Measurements from ENCODE around the gene STN1. TPM values are rescaled to one million over a fixed set of nuclear protein-coding genes. Genes with fewer than 3 reads are reported as not detected.

The STN1 gene
- total and polyA plus RNA-seq, 7 donors: 15.3 to 22.7 (median 18.3) TPM

- intact Hi-C loops (cut with DNase I): no loop called here
- Histone ChIP-seq H3K9me3 (no peaks in the 10 kb centered on the region), H3K36me3 (ENCODE audit: insufficient read depth in 1 of 2, low read depth in 1 of 2) (no peaks in the 10 kb centered on the region), H3K4me3 (no peak overlapping the region), H3K27ac (no peak overlapping the region), H3K4me1 (no peaks in the 10 kb centered on the region), H3K27me3 (ENCODE audit: insufficient read depth in 3 of 3, low read length in 2 of 3) (no peaks in the 10 kb centered on the region)
- ATAC-seq (no peak), DNase-seq (no peak)
- 45 to 61% (median 53%) methylated on average over 6 of the region's 6 CpGs for WGBS, 3 donors
- TF ChIP-seq CTCF (IDR thresholded peaks at IDR 0.05): no peak
Measured at GRCh38 chr10:103936022-103936421, 18.0 kb upstream of the STN1 start.

DNA sequence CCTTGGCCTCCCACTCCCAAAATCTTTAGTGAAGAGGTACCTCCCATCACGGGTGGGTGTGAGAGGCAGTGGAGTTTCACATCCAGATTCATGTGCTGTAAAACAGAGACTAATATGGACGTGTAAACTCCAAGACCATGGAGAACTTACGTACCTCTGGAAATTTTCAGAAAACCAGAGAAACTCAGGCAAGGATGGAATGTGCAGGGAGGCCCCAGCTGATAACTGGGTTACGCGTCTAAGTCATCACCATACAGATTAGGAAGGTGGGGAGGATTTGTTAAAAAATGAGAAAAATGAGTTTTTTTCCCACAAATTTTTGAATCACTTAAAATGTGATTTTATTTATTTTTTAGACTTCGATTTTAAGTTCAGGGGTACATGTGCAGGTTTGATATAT, 16.3 kb upstream of the STN1 start:
- no peak for TF ChIP-seq CTCF (IDR thresholded peaks at IDR 0.05)
- H3K27ac ChIP-seq: no peak overlapping the region
- H3K4me1 ChIP-seq: no peaks in the 10 kb centered on the region
- no peak overlapping the region for H3K4me3 ChIP-seq
- H3K36me3 ChIP-seq (ENCODE audit: insufficient read depth in 1 of 2, low read depth in 1 of 2): no peaks in the 10 kb centered on the region
- DNase-seq (no peak), ATAC-seq (no peak)
- H3K27me3 ChIP-seq (ENCODE audit: insufficient read depth in 3 of 3, low read length in 2 of 3): no peaks in the 10 kb centered on the region
- intact Hi-C loops (cut with DNase I): no loop called here
- WGBS, 3 donors: 79 to 92% (median 92%) methylated on average over 6 of the region's 6 CpGs
- H3K9me3 ChIP-seq: no peaks in the 10 kb centered on the region

DNA sequence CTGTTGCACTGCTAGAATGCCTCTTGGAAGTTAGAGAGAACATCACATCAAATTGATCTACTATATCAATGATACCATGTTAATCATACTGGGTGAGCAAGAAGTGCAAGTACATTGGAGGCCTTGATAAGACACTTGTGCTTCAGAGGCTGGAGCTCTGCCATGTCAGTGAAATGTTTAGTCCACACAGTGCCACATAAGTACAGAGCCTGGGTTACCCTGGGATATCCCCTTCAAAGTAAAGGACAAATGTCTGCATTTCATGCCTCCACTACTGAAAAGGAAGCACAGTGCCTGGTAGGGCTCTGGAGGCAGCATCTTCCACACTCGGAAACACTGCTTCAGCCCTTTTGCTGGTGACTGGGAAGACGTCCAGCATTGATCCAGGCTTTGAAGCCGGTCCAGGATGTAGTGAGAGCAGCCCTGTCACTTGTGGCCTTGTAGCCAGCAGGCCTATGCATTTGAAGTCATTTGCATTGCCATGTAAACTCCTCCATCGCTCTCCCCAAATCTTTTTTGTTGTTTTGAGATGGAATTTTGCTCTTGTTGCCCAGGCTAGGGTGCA, 15.7 kb upstream of the STN1 start:
- 42 to 47% (median 46%) methylated on average over 4 of the region's 4 CpGs for WGBS, 3 donors
- no peaks in the 10 kb centered on the region for H3K36me3 ChIP-seq (ENCODE audit: insufficient read depth in 1 of 2, low read depth in 1 of 2)
- H3K4me1 ChIP-seq: no peaks in the 10 kb centered on the region
- no peak overlapping the region for H3K4me3 ChIP-seq
- no peaks in the 10 kb centered on the region for H3K27me3 ChIP-seq (ENCODE audit: insufficient read depth in 3 of 3, low read length in 2 of 3)
- no peak overlapping the region for H3K27ac ChIP-seq
- no peaks in the 10 kb centered on the region for H3K9me3 ChIP-seq
- intact Hi-C loops (cut with DNase I): no loop called here
- TF ChIP-seq CTCF (IDR thresholded peaks at IDR 0.05): no peak
- ATAC-seq (no peak), DNase-seq (no peak)

DNA sequence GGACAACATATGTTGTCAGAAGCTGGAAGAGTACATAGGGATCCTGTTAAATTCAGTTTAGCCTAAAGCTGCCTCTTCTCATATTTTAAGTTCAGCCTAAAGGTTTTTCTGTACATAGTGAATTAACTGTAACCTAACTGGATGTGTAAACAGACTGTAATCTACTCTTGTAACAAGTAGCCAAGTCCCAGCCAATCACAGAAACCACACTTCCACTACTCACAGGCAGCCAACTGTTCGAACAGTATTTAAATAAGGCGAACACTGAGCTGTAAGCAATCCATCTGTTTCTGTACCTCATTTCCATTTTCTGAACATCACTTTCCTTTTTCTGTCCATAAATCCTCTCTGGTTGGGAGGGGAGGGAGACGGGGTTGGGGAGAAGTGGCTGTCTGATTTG, 15.0 kb upstream of the STN1 start:
- no peaks in the 10 kb centered on the region for H3K27me3 ChIP-seq (ENCODE audit: insufficient read depth in 3 of 3, low read length in 2 of 3)
- no peak overlapping the region for H3K4me3 ChIP-seq
- H3K27ac ChIP-seq: no peak overlapping the region
- H3K4me1 ChIP-seq: no peaks in the 10 kb centered on the region
- intact Hi-C loops (cut with DNase I): no loop called here
- ATAC-seq (no peak), DNase-seq (no peak)
- no peaks in the 10 kb centered on the region for H3K9me3 ChIP-seq
- TF ChIP-seq CTCF (IDR thresholded peaks at IDR 0.05): no peak
- H3K36me3 ChIP-seq (ENCODE audit: insufficient read depth in 1 of 2, low read depth in 1 of 2): no peaks in the 10 kb centered on the region
- WGBS, 3 donors: 82 to 87% (median 83%) methylated on average over 3 of the region's 3 CpGs

DNA sequence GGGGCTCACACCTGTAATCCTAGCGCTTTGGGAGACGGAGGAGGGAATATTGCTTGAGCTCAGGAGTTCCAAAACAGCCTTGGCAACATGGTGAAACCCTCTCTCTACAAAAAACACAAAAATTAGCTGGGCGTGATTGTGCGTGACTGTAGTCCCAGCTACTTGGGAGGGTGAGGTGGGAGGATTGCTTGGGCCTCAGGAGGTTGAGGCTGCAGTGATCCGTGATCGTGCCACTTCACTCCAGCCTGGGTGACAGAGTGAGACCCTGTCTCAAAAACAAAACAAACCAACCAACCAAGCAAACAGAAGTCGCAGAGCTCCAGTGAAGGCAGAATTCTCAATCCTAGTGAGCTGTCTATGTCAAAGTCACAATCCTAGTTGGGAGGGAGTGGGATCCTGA, 14.3 kb upstream of the STN1 start:
- H3K27me3 ChIP-seq (ENCODE audit: insufficient read depth in 3 of 3, low read length in 2 of 3): no peaks in the 10 kb centered on the region
- intact Hi-C loops (cut with DNase I): no loop called here
- no peak overlapping the region for H3K4me3 ChIP-seq
- H3K4me1 ChIP-seq: no peaks in the 10 kb centered on the region
- H3K27ac ChIP-seq: no peak overlapping the region
- no peaks in the 10 kb centered on the region for H3K9me3 ChIP-seq
- no peak for TF ChIP-seq CTCF (IDR thresholded peaks at IDR 0.05)
- WGBS, 3 donors: 94 to 96% (median 96%) methylated on average over 7 of the region's 7 CpGs
- DNase-seq: no peak
- no peaks in the 10 kb centered on the region for H3K36me3 ChIP-seq (ENCODE audit: insufficient read depth in 1 of 2, low read depth in 1 of 2)
- ATAC-seq: no peak
